HG03520 (cell line): ENCODE measurements around the gene ARHGEF12.

Source experiments
- ATAC-seq: cut with Tn5 transposase; IDR thresholded peaks from one replicate; pipeline ENCODE4 v1.9.1; 2021; ENCODE audit warnings: mild to moderate bottlenecking, moderate library complexity; ENCODE audit not compliant: unreplicated experiment

Gene ARHGEF12

GRCh38 chr11:120338107-120338933, 2.1 kb downstream of the ARHGEF12 start:
- ATAC-seq = no peak

GRCh38 chr11:120339394-120339890, 3.2 kb downstream of the ARHGEF12 start:
- no peak for ATAC-seq

DNA sequence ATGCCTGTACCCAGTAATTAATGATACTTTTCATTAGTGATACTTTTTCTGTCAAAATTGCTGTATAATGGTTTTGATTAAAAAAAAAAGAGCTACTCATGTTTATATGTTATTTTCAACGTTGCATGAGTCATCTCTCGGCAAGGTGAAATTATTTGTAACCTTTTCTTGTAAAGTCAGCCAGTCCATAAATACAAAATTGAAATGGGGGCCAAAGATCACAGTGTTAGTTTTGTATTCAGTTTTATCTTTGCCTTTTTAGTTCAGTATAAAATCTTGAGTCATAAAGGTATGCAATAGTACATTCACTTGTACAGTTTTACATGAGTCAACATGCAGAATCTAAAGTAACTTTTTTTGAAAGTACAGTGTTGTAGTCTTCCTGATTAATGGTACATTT, 4.3 kb downstream of the ARHGEF12 start:
- ATAC-seq = no peak

DNA sequence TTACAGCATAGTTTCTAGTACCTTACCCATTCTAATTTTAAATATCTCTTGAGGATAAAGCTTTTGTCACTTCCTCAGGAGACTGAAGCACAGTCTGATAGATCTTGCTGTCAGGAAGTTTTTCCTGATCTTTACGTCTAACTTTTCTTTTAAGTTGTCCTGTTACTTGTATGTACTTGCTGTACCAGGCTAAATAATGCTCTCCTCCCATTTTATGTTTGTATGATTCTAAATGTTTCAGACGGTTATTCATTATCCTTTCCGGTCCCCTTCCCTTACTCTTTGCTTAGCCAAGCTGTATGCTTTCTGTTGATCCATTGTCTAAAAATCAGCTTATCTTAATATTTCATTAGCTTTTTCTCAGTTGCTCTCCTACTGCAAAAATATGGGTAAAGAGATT, 6.0 kb downstream of the ARHGEF12 start:
- no peak for ATAC-seq

DNA sequence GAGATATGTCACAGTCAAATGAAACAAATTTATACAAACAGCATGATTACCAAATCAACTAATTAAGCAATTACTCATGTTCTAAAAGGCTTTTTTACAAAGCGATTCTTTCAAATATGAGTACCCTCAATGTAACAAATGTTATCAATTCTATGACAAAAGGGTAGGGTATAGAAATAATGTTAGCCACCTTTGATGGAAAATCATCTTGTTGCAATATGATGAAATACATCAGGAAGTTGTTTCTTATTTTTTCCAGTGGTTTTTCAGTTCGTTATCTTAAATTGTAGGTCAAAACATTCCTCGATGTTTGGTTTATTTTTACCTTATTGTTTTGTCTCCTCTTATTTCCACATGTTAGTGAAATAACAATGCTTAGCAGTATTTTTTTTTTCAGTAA, 6.5 kb downstream of the ARHGEF12 start:
- no peak for ATAC-seq

- no peak for ATAC-seq
Measured at GRCh38 chr11:120343429-120343828, 7.2 kb downstream of the ARHGEF12 start.

DNA sequence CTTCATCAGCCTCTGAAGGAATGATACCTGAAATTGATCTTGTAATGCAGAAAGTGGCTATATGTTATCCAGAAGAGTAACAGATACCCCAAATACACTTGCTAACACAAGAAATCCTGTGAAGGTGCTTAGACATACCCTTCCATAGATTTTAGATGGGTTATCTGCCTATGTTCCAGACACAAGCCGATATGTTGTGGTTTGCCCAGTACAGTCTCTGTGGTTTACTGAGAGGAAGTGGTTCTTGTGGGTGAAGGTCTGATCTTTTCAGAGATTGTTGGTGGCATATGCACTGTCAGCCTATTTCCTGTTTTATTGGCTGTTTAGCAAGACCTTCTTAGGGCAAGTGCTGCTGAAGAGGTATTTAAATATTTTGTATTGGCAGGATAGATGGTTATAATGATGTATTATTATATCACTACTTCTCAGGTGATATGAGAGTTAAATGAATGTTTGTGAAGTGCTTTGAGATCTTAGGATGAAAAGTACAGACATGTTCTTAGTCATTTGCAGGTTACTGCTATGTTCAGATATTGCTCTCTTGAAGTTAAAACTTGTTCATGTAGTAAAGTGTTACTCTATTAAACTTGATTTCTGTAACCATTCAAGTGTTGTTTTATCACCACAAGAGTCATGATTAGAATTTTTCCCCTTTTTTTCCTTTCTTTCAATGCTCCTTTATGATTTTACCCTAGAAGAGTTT, 8.2 kb downstream of the ARHGEF12 start:
- peak; percentile 74 for ATAC-seq

DNA sequence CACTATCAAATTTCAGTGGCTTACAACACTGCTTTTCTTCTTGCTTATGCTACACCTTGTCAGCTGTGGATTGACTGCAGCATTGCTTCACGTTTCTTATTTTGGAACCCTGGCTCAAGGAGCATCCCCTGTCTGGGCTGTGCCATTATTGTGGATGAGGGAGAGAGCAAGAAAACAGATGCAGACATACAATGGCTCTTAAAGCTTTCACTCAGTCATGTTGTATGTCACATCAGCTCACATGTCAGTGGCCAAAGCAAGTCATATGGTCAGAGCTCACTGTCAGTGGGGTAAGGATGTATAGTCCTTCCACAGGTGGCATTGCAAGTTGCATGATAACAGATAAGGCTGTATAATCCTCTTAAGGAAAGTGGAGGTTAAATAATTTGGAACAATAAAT, 10.0 kb downstream of the ARHGEF12 start:
- ATAC-seq = no peak

GRCh38 chr11:120350637-120351036, 14.4 kb downstream of the ARHGEF12 start:
- ATAC-seq = no peak

GRCh38 chr11:120352405-120352804, 16.2 kb downstream of the ARHGEF12 start:
- no peak for ATAC-seq

GRCh38 chr11:120354068-120354467, 17.9 kb downstream of the ARHGEF12 start:
- ATAC-seq = no peak

- ATAC-seq = no peak
Measured at GRCh38 chr11:120354779-120355178, 18.6 kb downstream of the ARHGEF12 start.

- no peak for ATAC-seq
Measured at GRCh38 chr11:120357620-120358019, 21.4 kb downstream of the ARHGEF12 start.

DNA sequence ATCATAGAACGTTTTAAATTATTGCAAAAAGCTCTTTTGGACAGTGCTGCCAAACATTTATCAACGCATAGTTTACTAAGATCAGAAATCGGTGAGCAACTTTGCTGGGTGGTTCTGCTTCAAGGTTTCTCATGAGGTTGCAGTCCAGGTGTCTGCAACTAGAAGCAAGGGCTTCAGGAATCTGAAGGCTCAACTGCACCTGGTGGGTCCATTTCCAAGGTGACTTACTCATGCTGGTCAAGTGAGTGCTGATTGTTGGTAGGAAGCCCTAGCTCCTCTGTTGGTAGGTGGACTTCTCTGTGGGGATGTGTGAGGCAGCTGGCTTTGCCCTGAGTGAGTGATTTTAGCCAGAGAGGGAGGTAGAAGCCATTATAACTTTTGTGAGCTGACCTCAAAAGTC, 22.5 kb downstream of the ARHGEF12 start:
- ATAC-seq = no peak

GRCh38 chr11:120363436-120363835, 27.2 kb downstream of the ARHGEF12 start:
- no peak for ATAC-seq

GRCh38 chr11:120365512-120365911, 29.3 kb downstream of the ARHGEF12 start:
- ATAC-seq = no peak

- no peak for ATAC-seq
Measured at GRCh38 chr11:120372296-120372695, 36.1 kb downstream of the ARHGEF12 start.

GRCh38 chr11:120375076-120375475, 38.9 kb downstream of the ARHGEF12 start:
- no peak for ATAC-seq

- ATAC-seq = no peak
Measured at GRCh38 chr11:120376547-120377182, 40.5 kb downstream of the ARHGEF12 start.

- ATAC-seq = no peak
Measured at GRCh38 chr11:120378474-120378873, 42.3 kb downstream of the ARHGEF12 start.

DNA sequence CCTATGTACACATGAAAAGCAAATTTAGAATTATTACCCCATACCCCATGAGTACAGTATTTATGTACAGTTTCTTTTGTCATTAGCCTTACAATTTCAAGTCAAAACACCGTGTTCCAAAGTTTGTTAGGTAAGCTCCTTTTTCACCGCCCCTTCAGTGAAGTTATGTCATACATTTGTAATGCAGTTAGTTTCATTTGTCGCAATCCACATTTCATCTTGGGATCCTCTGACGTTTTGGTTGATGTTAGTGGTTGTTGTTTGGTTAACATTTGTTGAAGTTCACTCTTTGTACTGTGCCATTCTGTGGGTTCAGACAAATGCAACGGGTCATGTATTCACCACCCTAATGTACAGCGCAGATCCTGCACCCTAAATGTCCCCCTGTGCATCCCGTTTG, 45.2 kb downstream of the ARHGEF12 start:
- ATAC-seq = no peak
